HFF-Myc (cell line): ENCODE measurements around the gene HDAC5.
A peak's percentile ranks its signal among the peaks of the same experiment; 100 is the strongest.

Experiments
- DNase-seq: peaks from one replicate; pipeline ENCODE4 v3.0.0-alpha.2; 2011; ENCODE audit warnings: low read depth; ENCODE audit errors: extremely low read depth
- H3K4me3 ChIP-seq: replicated peaks from 2 replicates; pipeline ENCODE4 v1.5.1; 2011; ENCODE audit warnings: low read depth, mild to moderate bottlenecking, control low read depth, low read length
- TF ChIP-seq, protein P1 (sequence below): IDR thresholded peaks from 2 replicates; pipeline ENCODE4 v1.5.1; 2012; ENCODE audit warnings: mild to moderate bottlenecking, low read depth, low read length, control low read depth; ENCODE audit errors: missing control alignments

HDAC5 gene

DNA sequence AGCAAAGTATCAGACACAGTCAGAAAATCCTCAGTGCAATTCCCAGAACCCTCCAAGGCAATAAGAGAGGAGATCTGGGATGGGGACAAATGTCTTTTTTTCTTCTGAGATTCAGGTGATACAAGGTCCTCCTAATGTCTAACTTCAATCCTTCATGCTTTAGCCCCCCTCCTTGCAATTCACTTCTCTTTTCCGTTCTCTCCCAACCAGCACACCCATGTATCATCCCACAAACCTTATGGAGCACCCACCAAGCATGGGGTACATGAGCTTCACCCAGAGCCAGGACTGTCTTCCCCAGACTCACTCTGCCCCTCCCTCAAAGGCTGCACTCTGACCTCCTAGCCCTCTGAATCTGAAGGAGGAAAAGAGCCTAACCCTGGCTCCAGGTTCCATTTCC is 10.1 kb downstream of the HDAC5 start:
- H3K4me3 ChIP-seq, result no peak overlapping the region
- no peak for DNase-seq
- TF ChIP-seq, protein P1, sequence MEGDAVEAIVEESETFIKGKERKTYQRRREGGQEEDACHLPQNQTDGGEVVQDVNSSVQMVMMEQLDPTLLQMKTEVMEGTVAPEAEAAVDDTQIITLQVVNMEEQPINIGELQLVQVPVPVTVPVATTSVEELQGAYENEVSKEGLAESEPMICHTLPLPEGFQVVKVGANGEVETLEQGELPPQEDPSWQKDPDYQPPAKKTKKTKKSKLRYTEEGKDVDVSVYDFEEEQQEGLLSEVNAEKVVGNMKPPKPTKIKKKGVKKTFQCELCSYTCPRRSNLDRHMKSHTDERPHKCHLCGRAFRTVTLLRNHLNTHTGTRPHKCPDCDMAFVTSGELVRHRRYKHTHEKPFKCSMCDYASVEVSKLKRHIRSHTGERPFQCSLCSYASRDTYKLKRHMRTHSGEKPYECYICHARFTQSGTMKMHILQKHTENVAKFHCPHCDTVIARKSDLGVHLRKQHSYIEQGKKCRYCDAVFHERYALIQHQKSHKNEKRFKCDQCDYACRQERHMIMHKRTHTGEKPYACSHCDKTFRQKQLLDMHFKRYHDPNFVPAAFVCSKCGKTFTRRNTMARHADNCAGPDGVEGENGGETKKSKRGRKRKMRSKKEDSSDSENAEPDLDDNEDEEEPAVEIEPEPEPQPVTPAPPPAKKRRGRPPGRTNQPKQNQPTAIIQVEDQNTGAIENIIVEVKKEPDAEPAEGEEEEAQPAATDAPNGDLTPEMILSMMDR, result no peak

DNA sequence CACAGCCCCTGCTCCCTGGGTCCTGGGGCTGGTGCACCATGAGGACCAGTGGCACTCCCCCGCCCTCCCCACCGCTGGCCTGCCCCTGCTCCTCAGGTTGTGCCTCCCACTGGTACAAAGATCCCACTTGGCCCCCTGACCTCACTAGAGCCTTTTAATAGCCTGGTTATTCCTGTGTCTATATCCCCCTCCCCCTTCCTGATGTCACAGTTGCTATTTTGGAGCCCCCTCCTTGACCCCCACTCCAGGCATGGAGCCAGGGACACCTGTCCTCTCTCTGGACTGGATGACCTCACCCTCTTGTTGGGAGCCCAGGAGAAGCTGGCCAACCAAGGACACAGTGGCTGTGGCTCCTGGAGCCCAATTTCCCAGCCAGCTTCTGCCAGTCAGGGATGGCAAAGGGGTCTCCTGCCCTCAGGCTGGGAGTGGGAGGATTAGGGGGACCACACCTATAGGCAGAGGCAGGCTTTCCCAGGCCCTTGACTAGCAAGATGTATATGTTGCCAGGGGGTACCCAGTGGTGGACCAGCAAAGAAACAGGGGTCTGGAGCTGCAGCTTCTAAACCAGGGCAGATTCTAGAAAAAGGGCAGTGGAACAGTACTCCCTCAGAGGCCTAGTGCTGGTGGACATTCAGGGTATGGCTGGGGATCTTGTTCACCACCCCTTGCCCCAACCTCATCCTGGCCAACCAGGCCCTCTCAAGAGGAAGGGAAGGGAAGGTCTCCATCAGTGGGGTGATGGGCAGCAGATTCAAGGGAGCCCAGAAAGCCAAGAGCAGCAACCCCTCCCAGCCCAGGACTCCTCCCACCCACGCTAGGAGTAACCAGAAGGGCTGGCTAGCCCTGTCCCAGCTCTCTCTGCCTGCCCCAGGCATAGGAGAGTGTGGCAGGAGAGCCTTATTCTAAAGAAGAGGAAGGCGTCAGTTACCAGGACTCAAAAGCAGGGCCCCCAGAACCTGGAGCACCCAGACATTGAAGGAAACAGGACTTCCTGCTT is 10.9 kb downstream of the HDAC5 start:
- no peak overlapping the region for H3K4me3 ChIP-seq
- TF ChIP-seq, protein P1, result no peak
- DNase-seq, result no peak

DNA sequence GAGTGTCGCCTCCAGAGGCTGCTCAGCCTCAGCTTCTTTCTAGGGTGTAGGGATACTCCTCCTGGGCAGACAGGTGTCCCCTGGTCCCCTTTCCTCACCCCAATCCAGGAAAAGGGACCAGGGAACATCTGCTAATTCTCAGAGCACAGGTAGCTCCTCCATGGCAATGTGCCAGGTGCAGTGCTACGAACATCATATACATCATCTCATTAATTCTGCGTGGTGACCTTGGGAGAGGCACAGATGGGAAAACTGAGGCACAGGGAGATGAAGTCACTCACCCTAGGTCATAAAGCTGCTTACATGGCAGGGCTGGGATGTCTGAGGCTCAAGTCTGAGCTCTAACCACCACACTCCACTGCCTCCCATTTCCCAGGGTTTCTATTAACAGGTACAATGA is 11.7 kb downstream of the HDAC5 start:
- H3K4me3 ChIP-seq, result no peak overlapping the region
- no peak for DNase-seq
- TF ChIP-seq, protein P1, result no peak

DNA sequence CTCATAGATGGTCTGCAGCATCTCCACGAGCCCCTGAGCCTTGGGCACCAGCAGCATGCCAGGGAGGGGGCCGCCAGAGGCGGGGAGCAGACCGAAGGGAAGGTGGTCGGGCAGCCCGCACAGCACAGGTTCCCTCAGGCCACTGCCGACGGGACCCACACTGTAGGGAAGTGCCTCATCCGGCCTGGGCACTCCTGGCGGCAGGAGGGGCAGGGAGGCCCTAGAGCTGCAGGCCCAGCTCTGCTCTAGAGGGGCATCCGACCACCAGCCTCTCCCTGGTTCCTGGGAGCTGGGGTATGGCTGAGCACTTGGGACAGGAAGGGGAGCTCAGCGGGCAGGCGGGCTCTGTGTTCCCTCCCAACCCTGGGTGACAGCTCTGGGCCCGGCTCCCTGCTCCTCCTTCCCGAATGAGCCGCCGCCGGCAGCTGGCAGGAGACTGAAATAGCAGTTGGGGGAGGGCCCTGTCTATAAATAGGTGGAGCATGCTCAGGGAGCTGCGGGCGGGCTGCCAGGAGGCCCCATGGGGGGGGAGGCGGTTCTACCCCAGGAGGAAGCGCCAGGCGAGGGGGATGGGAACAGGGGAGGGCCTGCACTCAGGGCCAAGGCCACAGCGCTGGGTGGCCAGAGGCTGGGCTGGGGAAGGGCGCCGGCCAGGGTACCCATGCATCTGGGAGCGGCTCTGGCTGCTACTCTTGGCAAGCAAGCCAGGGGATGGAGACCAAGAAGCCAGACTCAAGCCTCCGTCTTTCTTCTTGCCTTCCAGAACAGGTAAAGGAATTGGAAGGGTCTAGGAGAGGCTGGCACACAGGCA is 12.4 kb downstream of the HDAC5 start:
- H3K4me3 ChIP-seq, result peak overlapping the region; percentile 31
- TF ChIP-seq, protein P1, result no peak
- peak; percentile 68 for DNase-seq

DNA sequence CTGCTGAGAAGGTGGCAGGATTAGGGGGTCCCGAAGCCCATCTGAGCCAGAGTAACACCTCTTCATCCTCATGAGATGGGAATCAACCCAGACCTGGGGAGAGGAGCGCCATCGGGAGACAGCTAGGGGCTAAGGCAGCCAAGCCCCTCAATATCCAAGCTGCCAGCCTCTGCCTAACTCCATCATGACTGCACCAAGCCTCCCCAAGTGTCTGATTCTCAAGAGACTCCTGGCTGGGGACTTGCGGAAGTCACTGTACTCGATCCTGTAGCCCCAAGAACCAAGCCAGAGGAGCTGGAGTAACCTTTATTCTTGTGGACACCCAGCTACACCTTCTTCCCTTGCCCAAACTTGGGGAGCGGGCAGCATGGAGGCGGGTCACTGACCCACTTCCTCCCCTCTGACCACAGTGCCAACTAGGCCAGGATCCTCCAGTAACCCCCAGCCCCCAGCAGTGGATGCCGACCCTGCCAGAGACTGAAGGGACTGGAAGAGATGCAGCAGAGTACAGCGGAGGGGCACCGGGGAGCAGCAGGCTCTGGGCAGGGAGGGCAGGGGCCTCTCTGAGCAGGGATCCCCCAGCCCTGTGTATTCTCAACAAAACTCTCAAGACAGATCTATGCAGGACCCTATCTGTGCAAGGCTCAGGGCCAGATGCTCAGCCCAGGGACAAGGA is 13.3 kb downstream of the HDAC5 start:
- no peak for DNase-seq
- H3K4me3 ChIP-seq, result peak overlapping the region; percentile 31
- TF ChIP-seq, protein P1, result no peak

DNA sequence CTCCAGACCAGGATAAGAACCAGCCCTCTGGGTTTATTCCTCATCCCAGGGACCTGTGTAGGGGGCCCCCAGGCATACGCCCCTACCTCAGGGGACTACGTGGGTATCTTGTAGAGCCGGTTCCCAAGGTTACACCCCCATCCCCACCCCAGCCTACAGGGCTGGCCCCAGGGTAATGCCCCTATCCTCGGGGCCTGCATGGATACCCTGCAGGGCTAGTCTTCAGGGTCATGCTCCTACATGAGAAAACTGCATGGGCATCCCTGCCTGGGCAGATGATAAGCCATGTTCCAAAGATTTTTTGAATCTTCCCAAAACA is 14.2 kb downstream of the HDAC5 start:
- TF ChIP-seq, protein P1, result no peak
- H3K4me3 ChIP-seq, result 0 out of 2 replicates have a peak overlapping the region, but pooled peaks have one; percentile 2
- no peak for DNase-seq
